ENCODE data around the gene ROR1. TPM values are rescaled to one million over a fixed set of nuclear protein-coding genes. Genes with fewer than 3 reads are reported as not detected.

Gene ROR1
- total RNA-seq, 1 experiment from 2014 or later = 37.2 TPM

DNA sequence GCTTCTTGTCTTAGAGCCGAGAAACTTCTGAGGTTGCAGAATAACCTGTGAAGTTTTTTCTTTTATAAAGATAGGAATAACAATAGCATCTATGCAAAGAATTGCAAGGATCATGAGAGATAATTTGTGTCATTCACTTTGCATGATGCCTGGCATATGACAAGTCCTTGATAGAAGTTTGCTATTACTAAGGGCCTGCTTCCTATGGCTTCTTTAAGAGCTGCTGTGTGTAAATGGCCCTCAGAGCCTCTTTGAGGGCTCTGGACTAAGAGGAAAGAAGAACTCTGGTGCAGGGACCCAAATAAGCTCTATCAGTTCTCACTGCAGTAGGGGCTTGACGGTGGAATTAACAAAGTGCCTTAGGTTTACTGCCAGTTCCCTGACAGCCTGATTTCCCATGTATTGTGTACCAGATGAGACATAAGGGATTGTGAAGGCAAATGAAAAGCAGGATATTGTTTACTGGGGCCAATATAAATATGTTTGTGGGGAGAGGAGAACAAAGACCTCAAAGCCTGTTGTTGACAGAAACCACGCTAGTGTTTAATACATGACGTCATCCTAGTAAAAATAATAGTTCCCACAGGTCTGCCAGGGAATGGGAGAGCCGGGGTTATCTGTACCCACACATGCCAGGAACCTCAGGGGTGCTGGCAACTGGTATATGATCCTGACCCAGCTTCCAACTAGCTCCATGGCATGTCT lies 298.4 kb downstream of the ROR1 start:
- no peak for TF ChIP-seq CTCF (IDR thresholded peaks at IDR 0.05; ENCODE audit: insufficient read depth in 1 of 2, low read depth in 1 of 2, low read length in 1 of 2, severe bottlenecking in 1 of 2, unreplicated experiment in 1 of 2)
- H3K4me3 ChIP-seq (ENCODE audit: low read depth, low read length) = no peak overlapping the region
- BruUV-seq (replicated peaks) = no TSS peak
- POLR2A ChIA-PET = no interaction called here
- H3K36me3 ChIP-seq (ENCODE audit: control insufficient read depth, insufficient read depth, low read length) = no peaks in the 10 kb centered on the region
- peaks cover 11% of the 10 kb centered on the region for H3K4me1 ChIP-seq
- Mint-ChIP-seq H3K4me3 (ENCODE audit: unreplicated experiment) (no peak overlapping the region), H3K9me3 (ENCODE audit: unreplicated experiment) (no peaks in the 10 kb centered on the region), H3K36me3 (ENCODE audit: insufficient read depth, unreplicated experiment) (peaks cover 7% of the 10 kb centered on the region), H3K27ac (ENCODE audit: unreplicated experiment) (peak overlapping the region; percentile 29), H3K27me3 (ENCODE audit: insufficient read depth, unreplicated experiment) (no peaks in the 10 kb centered on the region), H3K4me1 (ENCODE audit: low read depth, unreplicated experiment) (peaks cover 6% of the 10 kb centered on the region)
- CTCF ChIA-PET = no interaction called here
- intact Hi-C loops (cut with micrococcal nuclease; ENCODE audit: unreplicated experiment) = no loop called here
- H3K27me3 ChIP-seq (replicated peaks; ENCODE audit: control insufficient read depth, insufficient read depth, low read length) = no peaks in the 10 kb centered on the region
- no peak for DNase-seq
- H3K9me3 ChIP-seq = no peaks in the 10 kb centered on the region

GRCh38 chr1:64073705-64074104 lies 299.9 kb downstream of the ROR1 start:
- no peak for TF ChIP-seq CTCF (IDR thresholded peaks at IDR 0.05; ENCODE audit: insufficient read depth in 1 of 2, low read depth in 1 of 2, low read length in 1 of 2, severe bottlenecking in 1 of 2, unreplicated experiment in 1 of 2)
- no peaks in the 10 kb centered on the region for H3K9me3 ChIP-seq

GRCh38 chr1:64074767-64075166 lies 300.9 kb downstream of the ROR1 start:
- Histone ChIP-seq H3K9me3 (no peaks in the 10 kb centered on the region), H3K4me1 (peaks cover 11% of the 10 kb centered on the region), H3K36me3 (ENCODE audit: control insufficient read depth, insufficient read depth, low read length) (no peaks in the 10 kb centered on the region), H3K4me3 (ENCODE audit: low read depth, low read length) (no peak overlapping the region), H3K27me3 (replicated peaks; ENCODE audit: control insufficient read depth, insufficient read depth, low read length) (no peaks in the 10 kb centered on the region)
- ChIA-PET CTCF (no interaction called here), POLR2A (no interaction called here)
- Mint-ChIP-seq H3K27ac (ENCODE audit: unreplicated experiment) (no peak overlapping the region), H3K4me3 (ENCODE audit: unreplicated experiment) (no peak overlapping the region), H3K27me3 (ENCODE audit: insufficient read depth, unreplicated experiment) (no peaks in the 10 kb centered on the region), H3K36me3 (ENCODE audit: insufficient read depth, unreplicated experiment) (peaks cover 7% of the 10 kb centered on the region), H3K9me3 (ENCODE audit: unreplicated experiment) (no peaks in the 10 kb centered on the region), H3K4me1 (ENCODE audit: low read depth, unreplicated experiment) (peaks cover 6% of the 10 kb centered on the region)
- intact Hi-C loops (cut with micrococcal nuclease; ENCODE audit: unreplicated experiment) = loop anchor here (5.0 kb wide), 1 partner anchor 63 kb away; no protein-coding TSS in a partner anchor
- TF ChIP-seq CTCF (IDR thresholded peaks at IDR 0.05; ENCODE audit: insufficient read depth in 1 of 2, low read depth in 1 of 2, low read length in 1 of 2, severe bottlenecking in 1 of 2, unreplicated experiment in 1 of 2) = no peak
- DNase-seq = no peak
- BruUV-seq (replicated peaks) = no TSS peak

More at GRCh38 chr1:64073705-64074104, 299.9 kb downstream of the ROR1 start:
- peaks cover 6% of the 10 kb centered on the region for H3K4me1 Mint-ChIP-seq (ENCODE audit: low read depth, unreplicated experiment)
- H3K4me1 ChIP-seq = peaks cover 11% of the 10 kb centered on the region
- ChIA-PET CTCF (no interaction called here), POLR2A (no interaction called here)
- no peaks in the 10 kb centered on the region for H3K9me3 Mint-ChIP-seq (ENCODE audit: unreplicated experiment)
- H3K27ac Mint-ChIP-seq (ENCODE audit: unreplicated experiment) = no peak overlapping the region
- no peaks in the 10 kb centered on the region for H3K27me3 Mint-ChIP-seq (ENCODE audit: insufficient read depth, unreplicated experiment)
- no TSS peak for BruUV-seq (replicated peaks)
- no peaks in the 10 kb centered on the region for H3K27me3 ChIP-seq (replicated peaks; ENCODE audit: control insufficient read depth, insufficient read depth, low read length)
- H3K4me3 Mint-ChIP-seq (ENCODE audit: unreplicated experiment) = no peak overlapping the region
- H3K4me3 ChIP-seq (ENCODE audit: low read depth, low read length) = no peak overlapping the region
- intact Hi-C loops (cut with micrococcal nuclease; ENCODE audit: unreplicated experiment) = no loop called here
- peaks cover 7% of the 10 kb centered on the region for H3K36me3 Mint-ChIP-seq (ENCODE audit: insufficient read depth, unreplicated experiment)
- no peaks in the 10 kb centered on the region for H3K36me3 ChIP-seq (ENCODE audit: control insufficient read depth, insufficient read depth, low read length)
- DNase-seq = no peak

All from Caco-2 (cell line).